Activated CD4-positive, alpha-beta T cell treated with anti-CD3 and anti-CD28 coated beads, Interleukin-2, amount 10 ng/mL, durations not matched to agents 7 days and 5 days (primary cell): ENCODE measurements around the gene ZNF385B. TPM values are rescaled to one million over a fixed set of nuclear protein-coding genes. Genes with fewer than 3 reads are reported as not detected.
"Not testable (repeated sequence)": the region's sequence is repeated elsewhere in the genome, so short reads cannot be mapped to it uniquely, and the experiment has no call there.

ENCODE experiments used
- CTCF ChIA-PET: fragments of 350-600 bp; sonication (Branson Sonifier 250); formaldehyde crosslinking; loops from one replicate; lab custom pipeline; 2021; ENCODE audit warnings: antibody characterized with exemption; lab: Charles Lee
- POLR2A ChIA-PET: fragments of 350-600 bp; sonication (Branson Sonifier 250); formaldehyde crosslinking; loops from one replicate; lab custom pipeline; 2021; ENCODE audit warnings: antibody characterized with exemption; lab: Charles Lee
- DNase-seq: peaks from one replicate; pipeline ENCODE4 v3.0.0-alpha.2; 2020
- H3K27ac Mint-ChIP-seq: one replicate; pipeline ENCODE4 v1.8.0; 2021; ENCODE audit warnings: mild to moderate bottlenecking, moderate library complexity, mixed read lengths
- H3K27me3 Mint-ChIP-seq: one replicate; pipeline ENCODE4 v1.8.0; 2021; ENCODE audit warnings: mixed read lengths
- H3K36me3 Mint-ChIP-seq: one replicate; pipeline ENCODE4 v1.8.0; 2021; ENCODE audit warnings: low read depth, mixed read lengths
- H3K4me1 Mint-ChIP-seq: one replicate; pipeline ENCODE4 v1.8.0; 2021; ENCODE audit warnings: mixed read lengths
- H3K4me3 Mint-ChIP-seq: one replicate; pipeline ENCODE4 v1.8.0; 2021; ENCODE audit warnings: mild to moderate bottlenecking, moderate library complexity, mixed read lengths
- H3K9me3 Mint-ChIP-seq: one replicate; pipeline ENCODE4 v1.8.0; 2021; ENCODE audit warnings: mixed read lengths
- total RNA-seq, 2 experiments: library from RNA; stranded (reverse); gene quantifications; one replicate each; pipeline ENCODE4 v1.2.3, GENCODE V29; 2021

The ZNF385B gene
- total RNA-seq, 2 experiments from 2014 or later: not detected

DNA sequence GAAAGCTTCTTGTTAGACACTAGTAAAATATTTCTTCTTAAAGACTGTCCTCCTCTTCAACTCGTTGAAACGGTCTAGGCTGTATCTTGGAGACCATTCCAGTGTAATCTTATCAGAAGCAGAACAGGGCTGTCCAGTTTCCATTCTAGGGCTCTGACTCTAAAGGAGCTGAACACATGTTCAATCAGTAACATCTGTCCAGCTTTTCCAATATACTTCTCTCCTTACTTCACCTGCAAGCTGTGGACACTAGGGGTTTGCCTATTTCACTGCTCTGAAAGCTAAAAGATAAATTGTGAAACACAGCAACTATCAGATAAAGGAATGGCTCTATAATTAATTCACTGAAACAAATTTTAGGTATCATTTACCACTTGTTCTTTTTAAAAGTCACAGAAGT lies 73.8 kb downstream of the ZNF385B start:
- H3K4me3 Mint-ChIP-seq: no peak overlapping the region
- H3K27ac Mint-ChIP-seq: no peak overlapping the region
- POLR2A ChIA-PET: no interaction called here
- H3K27me3 Mint-ChIP-seq: peaks cover 2% of the 10 kb centered on the region
- CTCF ChIA-PET: no interaction called here
- H3K4me1 Mint-ChIP-seq: no peaks in the 10 kb centered on the region
- no peaks in the 10 kb centered on the region for H3K9me3 Mint-ChIP-seq
- no peak for DNase-seq
- H3K36me3 Mint-ChIP-seq: no peaks in the 10 kb centered on the region

DNA sequence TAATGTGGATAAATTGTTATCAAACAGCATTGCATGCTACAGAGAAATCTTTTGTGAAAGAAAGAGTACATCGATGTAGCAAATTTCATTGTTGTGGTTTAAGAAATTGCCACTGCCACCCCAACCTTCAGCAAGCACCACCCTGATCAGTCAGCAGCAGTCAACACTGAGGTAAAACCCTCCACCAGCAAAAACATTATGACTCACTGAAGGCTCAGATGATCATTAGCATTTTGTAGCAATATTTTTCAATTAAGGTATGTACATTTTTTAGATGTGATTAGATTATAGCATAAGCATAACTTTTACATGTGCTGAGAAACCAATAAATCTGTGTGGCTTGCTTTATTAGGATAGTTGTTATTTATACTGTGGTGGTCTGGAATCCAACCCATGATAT lies 75.5 kb downstream of the ZNF385B start:
- H3K27ac Mint-ChIP-seq: no peak overlapping the region
- H3K36me3 Mint-ChIP-seq: no peaks in the 10 kb centered on the region
- H3K9me3 Mint-ChIP-seq: no peaks in the 10 kb centered on the region
- DNase-seq: no peak
- CTCF ChIA-PET: no interaction called here
- POLR2A ChIA-PET: no interaction called here
- H3K4me3 Mint-ChIP-seq: no peak overlapping the region
- peaks cover 2% of the 10 kb centered on the region for H3K27me3 Mint-ChIP-seq
- H3K4me1 Mint-ChIP-seq: no peaks in the 10 kb centered on the region

DNA sequence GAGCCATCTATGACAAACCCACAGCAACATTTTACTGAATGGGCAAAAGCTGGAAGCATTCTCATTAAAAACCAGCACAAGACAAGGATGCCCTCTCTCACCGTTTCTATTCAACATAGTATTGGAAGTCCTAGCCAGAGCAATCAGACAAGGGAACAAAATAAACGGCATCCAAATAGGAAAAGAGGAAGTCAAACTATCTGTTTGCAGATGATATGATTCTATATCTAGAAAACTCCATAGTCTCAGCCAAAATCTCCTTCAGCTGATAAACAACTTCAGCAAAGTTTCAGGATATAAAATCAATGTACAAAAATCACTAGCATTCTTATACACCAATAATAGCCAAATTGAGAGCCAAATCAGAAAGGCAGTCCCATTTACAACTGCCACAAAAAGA lies 79.1 kb downstream of the ZNF385B start:
- CTCF ChIA-PET, H3K27ac Mint-ChIP-seq, H3K9me3 Mint-ChIP-seq, H3K27me3 Mint-ChIP-seq, H3K36me3 Mint-ChIP-seq, H3K4me3 Mint-ChIP-seq, H3K4me1 Mint-ChIP-seq, POLR2A ChIA-PET, DNase-seq: not testable (repeated sequence)

DNA sequence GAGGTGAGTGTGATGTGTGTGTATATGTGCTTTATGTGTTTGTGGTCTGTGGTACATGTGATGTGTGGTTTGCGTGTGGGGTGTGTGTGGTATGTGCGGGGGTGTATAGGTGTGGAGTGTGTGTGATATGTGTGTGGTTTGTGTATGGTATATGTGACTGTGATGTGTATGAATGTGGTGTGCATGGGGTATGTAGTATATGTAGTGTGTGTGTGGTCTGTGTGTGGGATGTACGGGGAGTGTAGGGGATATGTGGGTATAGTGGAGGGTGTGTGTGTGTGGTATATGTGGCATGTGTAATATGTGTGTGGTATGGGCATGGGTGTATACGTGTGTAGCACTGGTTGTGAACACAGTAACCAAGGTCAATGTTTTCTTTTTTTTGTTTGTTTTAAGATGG lies 87.4 kb downstream of the ZNF385B start:
- Mint-ChIP-seq H3K27ac (no peak overlapping the region), H3K9me3 (no peaks in the 10 kb centered on the region), H3K4me1 (no peaks in the 10 kb centered on the region), H3K36me3 (no peaks in the 10 kb centered on the region), H3K27me3 (no peaks in the 10 kb centered on the region), H3K4me3 (no peak overlapping the region)
- no peak for DNase-seq
- ChIA-PET CTCF (no interaction called here), POLR2A (no interaction called here)

DNA sequence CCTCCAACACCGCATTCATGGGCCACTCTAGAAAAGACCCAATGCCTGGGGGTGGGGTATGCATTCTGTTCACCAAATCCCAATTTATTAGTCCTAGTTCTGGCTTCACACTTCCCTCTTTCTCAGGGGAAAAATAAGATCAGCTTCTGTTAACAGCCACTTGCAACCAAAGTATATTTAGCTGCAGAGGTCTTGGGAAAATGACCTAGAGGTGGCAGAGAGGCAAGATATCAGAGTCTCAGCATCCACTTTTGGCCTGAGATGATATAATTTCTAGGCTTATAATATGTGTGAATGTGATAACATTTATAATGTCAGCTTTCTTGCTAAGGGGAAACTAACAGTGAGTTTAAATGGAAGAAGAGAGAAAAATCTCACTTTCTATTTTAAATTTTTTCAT lies 89.1 kb downstream of the ZNF385B start:
- no peaks in the 10 kb centered on the region for H3K4me1 Mint-ChIP-seq
- H3K4me3 Mint-ChIP-seq: no peak overlapping the region
- no peak for DNase-seq
- CTCF ChIA-PET: no interaction called here
- POLR2A ChIA-PET: no interaction called here
- H3K36me3 Mint-ChIP-seq: no peaks in the 10 kb centered on the region
- H3K27ac Mint-ChIP-seq: no peak overlapping the region
- H3K27me3 Mint-ChIP-seq: no peaks in the 10 kb centered on the region
- no peaks in the 10 kb centered on the region for H3K9me3 Mint-ChIP-seq

DNA sequence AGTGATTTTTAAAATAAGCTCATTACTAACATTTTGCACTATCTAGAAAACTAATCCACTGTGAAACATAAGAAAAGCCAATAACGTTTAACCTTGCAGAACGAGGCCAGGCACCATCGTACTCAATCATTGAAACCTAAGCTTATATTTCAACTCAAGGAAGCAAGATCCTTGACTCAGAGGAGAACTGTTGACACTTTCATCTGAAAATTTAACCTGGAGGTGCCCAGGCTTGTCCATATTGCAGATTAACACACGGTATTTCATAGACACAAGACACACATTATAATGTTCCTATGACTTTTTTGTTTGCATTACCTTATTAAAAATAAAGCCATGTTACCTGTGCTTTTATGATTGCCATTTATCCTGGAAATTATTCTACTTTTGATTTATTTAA lies 89.6 kb downstream of the ZNF385B start:
- Mint-ChIP-seq H3K9me3 (no peaks in the 10 kb centered on the region), H3K27ac (no peak overlapping the region), H3K27me3 (no peaks in the 10 kb centered on the region), H3K36me3 (no peaks in the 10 kb centered on the region), H3K4me3 (no peak overlapping the region), H3K4me1 (no peaks in the 10 kb centered on the region)
- DNase-seq: no peak
- CTCF ChIA-PET: no interaction called here
- POLR2A ChIA-PET: no interaction called here

DNA sequence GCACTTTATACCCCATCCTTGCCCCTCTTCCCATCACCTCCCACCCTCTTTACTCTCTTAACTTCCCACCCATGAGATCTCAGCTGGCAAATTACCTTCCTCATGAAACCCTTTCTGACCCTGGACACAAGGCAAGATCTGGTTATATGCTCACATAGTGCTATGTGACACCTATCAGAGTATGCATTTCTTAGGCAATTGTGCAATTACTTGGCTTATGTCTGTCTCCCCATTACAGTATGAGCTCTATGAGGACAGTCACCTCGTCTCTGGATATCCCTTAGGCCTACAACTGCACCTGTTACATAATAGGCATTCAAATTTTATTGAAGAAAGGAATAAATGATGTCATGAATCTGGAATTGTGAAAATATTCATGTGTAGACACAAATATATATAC lies 91.4 kb downstream of the ZNF385B start:
- Mint-ChIP-seq H3K4me1 (no peaks in the 10 kb centered on the region), H3K27ac (no peak overlapping the region), H3K4me3 (no peak overlapping the region), H3K9me3 (no peaks in the 10 kb centered on the region), H3K27me3 (no peaks in the 10 kb centered on the region), H3K36me3 (no peaks in the 10 kb centered on the region)
- no peak for DNase-seq
- ChIA-PET CTCF (no interaction called here), POLR2A (no interaction called here)

DNA sequence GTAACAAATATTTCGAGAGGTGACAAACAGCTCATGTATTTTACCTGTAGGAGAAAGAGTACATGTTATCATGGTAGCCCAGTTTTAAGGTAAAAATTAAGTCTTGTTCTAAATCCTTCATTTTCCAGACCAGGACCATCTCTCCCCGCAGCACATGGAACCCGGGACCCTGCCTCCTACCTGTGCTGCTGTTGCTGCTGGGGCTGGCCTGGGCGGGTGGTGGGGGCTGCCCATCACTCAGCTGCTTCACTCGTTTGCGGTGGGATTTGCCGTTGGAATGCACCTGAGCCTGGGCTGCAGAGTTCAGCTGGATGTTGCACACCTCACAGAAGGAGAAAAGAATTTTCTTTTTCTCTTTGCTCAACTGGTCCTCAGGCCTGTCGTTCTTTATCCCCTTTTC lies 92.1 kb downstream of the ZNF385B start:
- no peak overlapping the region for H3K27ac Mint-ChIP-seq
- no peaks in the 10 kb centered on the region for H3K36me3 Mint-ChIP-seq
- ChIA-PET CTCF (no interaction called here), POLR2A (no interaction called here)
- no peaks in the 10 kb centered on the region for H3K4me1 Mint-ChIP-seq
- no peaks in the 10 kb centered on the region for H3K9me3 Mint-ChIP-seq
- no peak overlapping the region for H3K4me3 Mint-ChIP-seq
- no peaks in the 10 kb centered on the region for H3K27me3 Mint-ChIP-seq
- DNase-seq: no peak

DNA sequence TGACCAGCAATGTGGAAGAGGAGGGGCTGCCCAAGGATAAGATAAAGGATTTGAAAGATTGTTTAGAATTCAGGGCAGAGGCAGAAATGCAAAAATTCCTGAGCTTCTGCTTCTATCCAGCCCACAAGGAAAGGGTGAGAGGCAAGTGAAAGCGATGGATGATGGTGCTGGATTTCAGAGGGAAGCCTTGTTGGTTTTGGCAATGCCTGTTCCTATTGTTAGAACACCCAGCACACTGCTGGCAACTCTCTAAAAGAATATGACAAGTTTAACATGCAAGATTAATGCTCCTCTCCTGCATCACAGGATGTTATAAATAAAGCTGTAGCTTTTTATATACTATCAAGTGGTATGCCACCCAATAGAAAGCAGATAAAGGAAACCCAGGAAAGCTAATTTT lies 92.6 kb downstream of the ZNF385B start:
- ChIA-PET POLR2A (no interaction called here), CTCF (no interaction called here)

DNA sequence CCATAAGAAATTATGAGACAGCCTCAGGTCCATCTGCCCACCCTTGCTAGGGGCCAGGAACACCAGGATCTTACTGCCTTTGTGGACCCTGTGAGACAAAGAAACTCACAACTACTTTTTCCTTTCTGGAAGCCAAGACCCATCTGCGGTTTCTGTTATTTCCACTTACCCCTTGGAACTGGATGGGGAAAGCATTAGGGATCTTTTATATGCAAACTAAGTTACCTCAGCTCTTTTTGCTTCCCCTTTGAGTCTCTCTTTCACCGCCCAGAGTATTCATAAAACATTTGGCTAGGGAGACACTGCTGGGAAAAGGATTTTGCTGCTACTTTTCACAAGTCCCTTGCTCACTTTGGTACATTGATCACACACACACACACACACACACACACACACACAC lies 95.7 kb downstream of the ZNF385B start:
- Mint-ChIP-seq H3K27me3 (peaks cover 4% of the 10 kb centered on the region), H3K36me3 (no peaks in the 10 kb centered on the region), H3K9me3 (no peaks in the 10 kb centered on the region), H3K4me3 (no peak overlapping the region), H3K27ac (no peak overlapping the region), H3K4me1 (no peaks in the 10 kb centered on the region)
- DNase-seq: no peak
- ChIA-PET POLR2A (no interaction called here), CTCF (no interaction called here)

More for the DNA sequence above, 92.6 kb downstream of the ZNF385B start:
- Mint-ChIP-seq H3K9me3 (no peaks in the 10 kb centered on the region), H3K4me1 (no peaks in the 10 kb centered on the region), H3K4me3 (no peak overlapping the region), H3K27ac (no peak overlapping the region), H3K27me3 (no peaks in the 10 kb centered on the region), H3K36me3 (no peaks in the 10 kb centered on the region)
- DNase-seq: no peak

DNA sequence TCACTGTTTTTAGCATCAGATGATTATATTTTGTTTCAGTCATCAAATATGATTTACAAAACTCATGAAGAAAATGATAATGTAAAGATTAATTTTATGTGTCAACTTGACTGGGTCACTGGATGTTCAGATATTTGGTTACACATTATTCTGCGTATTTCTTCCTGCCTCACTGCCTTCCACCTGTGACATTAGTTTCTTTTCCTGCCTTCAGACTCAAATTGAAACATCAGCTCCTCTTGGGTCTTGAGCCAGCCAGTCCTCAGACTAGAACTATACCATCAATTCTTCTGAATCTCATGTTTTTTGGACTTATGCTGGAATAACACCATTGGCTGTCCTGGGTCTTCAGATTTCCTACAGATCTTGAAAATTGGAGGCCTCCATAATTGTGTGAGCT lies 96.7 kb downstream of the ZNF385B start:
- ChIA-PET POLR2A (no interaction called here), CTCF (interaction anchor here (1.0 kb wide), 1 partner anchor 15 kb away, joined by 3 read pairs; no protein-coding TSS in a partner anchor)
- Mint-ChIP-seq H3K9me3 (no peaks in the 10 kb centered on the region), H3K27ac (no peak overlapping the region), H3K27me3 (peaks cover 4% of the 10 kb centered on the region), H3K36me3 (no peaks in the 10 kb centered on the region), H3K4me1 (no peaks in the 10 kb centered on the region), H3K4me3 (no peak overlapping the region)
- no peak for DNase-seq

DNA sequence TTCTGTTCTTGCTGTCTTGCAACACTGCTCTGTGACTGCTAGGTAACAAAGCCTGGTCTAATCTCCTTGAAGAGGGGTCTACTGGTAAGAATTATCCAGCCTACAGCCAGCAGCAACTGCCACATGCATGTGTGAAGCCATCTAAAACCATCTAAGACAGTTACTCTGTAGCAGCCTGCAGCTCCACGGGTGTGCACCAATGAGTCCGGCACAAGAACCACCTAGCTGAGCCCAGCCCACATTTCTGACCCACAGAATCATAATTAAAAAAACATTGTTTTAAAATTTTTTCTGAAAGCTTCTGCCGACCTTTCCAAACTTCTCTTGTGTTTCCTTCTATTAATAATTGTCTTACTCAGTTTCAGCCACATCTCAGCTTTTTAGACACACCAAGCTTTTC lies 102.8 kb downstream of the ZNF385B start:
- Mint-ChIP-seq H3K9me3 (no peaks in the 10 kb centered on the region), H3K36me3 (no peaks in the 10 kb centered on the region), H3K4me3 (no peak overlapping the region), H3K27ac (no peak overlapping the region), H3K27me3 (peaks cover 6% of the 10 kb centered on the region), H3K4me1 (no peaks in the 10 kb centered on the region)
- DNase-seq: no peak
- ChIA-PET POLR2A (no interaction called here), CTCF (interaction anchor here (0.9 kb wide), 1 partner anchor 19 kb away, joined by 3 read pairs; no protein-coding TSS in a partner anchor)

DNA sequence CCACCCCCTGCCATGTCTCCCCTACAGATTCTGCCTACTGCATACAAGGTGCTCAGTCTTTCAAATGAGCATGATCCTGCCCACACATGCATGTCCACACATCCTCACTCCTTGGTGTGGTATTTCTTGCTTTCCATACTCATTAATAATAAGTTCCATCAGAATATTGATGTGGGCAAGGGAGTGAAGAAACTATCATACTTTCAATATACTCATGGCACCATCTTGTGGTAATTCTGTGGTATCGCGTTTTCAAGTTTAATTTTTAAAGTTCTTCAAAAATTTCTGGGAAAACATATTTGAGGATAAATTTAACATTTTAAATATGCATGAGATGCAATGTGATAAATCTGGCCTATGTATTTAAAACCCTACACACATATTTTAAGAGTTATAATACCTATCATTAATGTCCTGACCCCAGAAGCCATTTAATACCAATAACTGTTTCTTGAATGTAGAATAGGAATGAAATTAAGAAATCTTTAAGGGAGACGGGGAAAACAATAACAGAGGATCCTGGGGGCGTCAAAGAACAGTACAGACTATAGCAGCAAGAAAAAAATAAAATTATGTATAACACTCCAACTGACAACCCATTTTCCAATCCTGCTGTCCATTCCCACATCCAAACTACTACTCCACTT lies 110.1 kb downstream of the ZNF385B start:
- Mint-ChIP-seq H3K27me3 (peaks cover 6% of the 10 kb centered on the region), H3K4me3 (no peak overlapping the region), H3K9me3 (no peaks in the 10 kb centered on the region), H3K4me1 (no peaks in the 10 kb centered on the region), H3K27ac (no peak overlapping the region), H3K36me3 (no peaks in the 10 kb centered on the region)
- no peak for DNase-seq
- ChIA-PET POLR2A (no interaction called here), CTCF (no interaction called here)

DNA sequence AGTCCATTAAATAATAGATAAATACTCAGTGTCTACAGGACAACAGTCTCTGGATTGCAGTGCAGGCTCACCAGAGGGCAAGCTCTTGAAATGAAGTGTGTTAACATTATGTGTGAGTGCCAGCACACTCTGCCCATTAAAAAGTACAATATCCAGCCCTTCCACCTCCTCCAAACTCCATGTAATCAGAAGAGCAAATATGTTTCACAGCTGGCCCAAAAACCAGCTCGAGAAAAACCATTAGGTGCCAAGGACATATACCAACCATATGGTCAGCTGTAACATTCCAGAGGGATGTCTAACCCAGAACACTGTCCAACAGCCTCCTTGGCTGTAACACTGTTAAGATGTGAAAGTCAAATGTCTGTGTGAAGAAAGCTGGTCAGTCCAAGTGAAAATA lies 112.2 kb downstream of the ZNF385B start:
- Mint-ChIP-seq H3K36me3 (no peaks in the 10 kb centered on the region), H3K27ac (no peak overlapping the region), H3K27me3 (peaks cover 9% of the 10 kb centered on the region), H3K9me3 (no peaks in the 10 kb centered on the region), H3K4me3 (no peak overlapping the region), H3K4me1 (no peaks in the 10 kb centered on the region)
- ChIA-PET POLR2A (no interaction called here), CTCF (no interaction called here)
- no peak for DNase-seq
